Right forelimb (tissue), 1 donor: ENCODE results near the gene CHMP6.

ENCODE experiments used
- DNase-seq: peaks from one replicate; pipeline ENCODE4 v3.0.0-alpha.2; 2018

CHMP6 gene

GRCh38 chr17:80956321-80957190, 35.1 kb upstream of the CHMP6 start:
- DNase-seq = no peak

- DNase-seq = no peak
Measured at GRCh38 chr17:80957461-80957941, 34.1 kb upstream of the CHMP6 start.

GRCh38 chr17:80959330-80960036, 32.2 kb upstream of the CHMP6 start:
- peak; percentile 86 for DNase-seq

GRCh38 chr17:80960037-80960796, 31.4 kb upstream of the CHMP6 start:
- DNase-seq = no peak

- no peak for DNase-seq
Measured at GRCh38 chr17:80960797-80961452, 30.7 kb upstream of the CHMP6 start.

GRCh38 chr17:80961541-80962330, 29.9 kb upstream of the CHMP6 start:
- no peak for DNase-seq

- no peak for DNase-seq
Measured at GRCh38 chr17:80962356-80963329, 29.0 kb upstream of the CHMP6 start.

GRCh38 chr17:80963812-80964543, 27.7 kb upstream of the CHMP6 start:
- no peak for DNase-seq

GRCh38 chr17:80964544-80964856, 27.1 kb upstream of the CHMP6 start:
- no peak for DNase-seq

GRCh38 chr17:80964859-80965580, 26.6 kb upstream of the CHMP6 start:
- DNase-seq = no peak

- no peak for DNase-seq
Measured at GRCh38 chr17:80965606-80966005, 26.0 kb upstream of the CHMP6 start.

- DNase-seq = no peak
Measured at GRCh38 chr17:80967404-80967872, 24.2 kb upstream of the CHMP6 start.

- peak; percentile 77 for DNase-seq
Measured at GRCh38 chr17:80968602-80969029, 23.0 kb upstream of the CHMP6 start.

- DNase-seq = peak; percentile 61
Measured at GRCh38 chr17:80969030-80969673, 22.5 kb upstream of the CHMP6 start.

- no peak for DNase-seq
Measured at GRCh38 chr17:80969674-80970043, 22.0 kb upstream of the CHMP6 start.

GRCh38 chr17:80970044-80970761, 21.4 kb upstream of the CHMP6 start:
- peak; percentile 73 for DNase-seq

GRCh38 chr17:80970762-80971703, 20.6 kb upstream of the CHMP6 start:
- DNase-seq = no peak
